ENCODE measurements around the gene TTLL5.
A peak's percentile ranks its signal among the peaks of the same experiment; 100 is the strongest.

TTLL5 gene

DNA sequence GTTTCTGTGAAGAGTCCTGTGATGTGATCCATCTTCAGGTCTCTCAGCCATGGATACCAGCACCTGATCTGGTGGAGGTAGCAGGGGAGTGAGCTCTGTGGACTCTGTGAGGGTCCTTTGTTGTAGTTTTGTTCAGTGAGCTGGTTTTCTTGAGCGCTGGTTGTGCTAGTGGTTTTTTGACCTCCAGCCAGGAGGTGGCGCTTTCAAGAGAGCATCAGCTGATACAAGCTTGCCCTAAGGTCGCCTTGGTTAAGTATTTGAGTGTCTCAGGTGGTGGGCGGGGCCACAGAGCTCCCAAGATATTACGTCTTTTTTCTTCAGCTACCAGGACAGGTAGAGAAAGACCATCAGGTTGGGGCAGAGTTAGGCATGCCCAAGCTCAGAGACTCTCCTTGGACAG, 139.7 kb downstream of the TTLL5 start:
- H3K9me3 ChIP-seq (ENCODE audit: control insufficient read depth, low read length): no peaks in the 10 kb centered on the region
- peak overlapping the region in 1 of 2 experiments; percentile 8 for H3K4me3 ChIP-seq (ENCODE audit: insufficient read depth in 1 of 2, low read depth in 1 of 2, low read length in 2 of 2)
- H3K9ac ChIP-seq (ENCODE audit: low read length): no peak overlapping the region
- H3K18ac ChIP-seq (ENCODE audit: low read depth in 1 of 2, low read length in 2 of 2): no peak overlapping the region
- no peak overlapping the region for H3K4ac ChIP-seq (ENCODE audit: low read depth in 1 of 2, low read length in 2 of 2)
- no peak for DNase-seq
- peaks cover 5% of the 10 kb centered on the region for H3K4me1 ChIP-seq (ENCODE audit: control insufficient read depth, insufficient read depth, low read depth, low read length)
- no peak overlapping the region for H2BK12ac ChIP-seq (ENCODE audit: low read length in 2 of 2)
- no peak overlapping the region for H2BK120ac ChIP-seq (ENCODE audit: low read depth, low read length)
- 97% methylated on average over 5 of the region's 5 CpGs for WGBS
- H3K79me1 ChIP-seq (replicated peaks; ENCODE audit: low read length, poor library complexity, severe bottlenecking): peaks cover 4% of the 10 kb centered on the region
- H3K14ac ChIP-seq (ENCODE audit: low read length in 2 of 2): no peak overlapping the region
- no peak overlapping the region for H3K27ac ChIP-seq (ENCODE audit: low read length, poor library complexity, severe bottlenecking)
- no peak overlapping the region for H3K4me2 ChIP-seq (ENCODE audit: low read length, poor library complexity, severe bottlenecking)
- peaks cover 8 to 9% of the 10 kb centered on the region in 2 experiments for H3K36me3 ChIP-seq (ENCODE audit: control insufficient read depth in 1 of 2, insufficient read depth in 2 of 2, low read depth in 1 of 2, low read length in 2 of 2)
- H3K27me3 ChIP-seq (ENCODE audit: control insufficient read depth in 1 of 2, insufficient read depth in 1 of 2, low read length in 2 of 2): no peaks in the 10 kb centered on the region
- H2AK5ac ChIP-seq (ENCODE audit: low read length, severe bottlenecking): no peak overlapping the region
- no peak overlapping the region for H2AFZ ChIP-seq (ENCODE audit: low read depth, low read length)
- H2BK5ac ChIP-seq (ENCODE audit: low read depth, low read length, poor library complexity, severe bottlenecking): no peak overlapping the region
- H3K23ac ChIP-seq (ENCODE audit: low read length in 2 of 2): no peak overlapping the region
- no peak overlapping the region for H4K91ac ChIP-seq (ENCODE audit: low read length)
- no peak overlapping the region for H4K8ac ChIP-seq (ENCODE audit: low read length)
- no peak overlapping the region for H2BK15ac ChIP-seq (ENCODE audit: low read depth, poor library complexity, severe bottlenecking)

DNA sequence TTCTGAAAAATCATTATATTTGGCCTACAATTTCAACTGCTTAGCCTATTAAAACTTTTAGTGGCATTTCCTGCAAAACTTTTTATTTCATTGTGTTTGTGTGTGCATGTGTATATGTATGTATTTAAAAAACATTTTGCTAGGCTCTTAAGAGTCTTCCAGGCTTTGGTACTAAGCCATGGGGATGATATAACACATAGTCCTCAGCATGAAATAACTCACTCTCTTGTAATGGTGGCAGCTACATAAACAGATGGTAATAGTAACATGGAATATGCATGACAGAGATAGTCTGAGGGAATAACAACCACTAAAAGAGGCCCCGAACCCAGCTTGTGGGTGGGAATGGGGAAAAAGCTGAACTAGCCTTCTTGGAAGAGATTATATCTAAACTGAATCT, 141.4 kb downstream of the TTLL5 start:
- H2BK120ac ChIP-seq (ENCODE audit: low read depth, low read length): no peak overlapping the region
- H2BK5ac ChIP-seq (ENCODE audit: low read depth, low read length, poor library complexity, severe bottlenecking): no peak overlapping the region
- peaks cover 5% of the 10 kb centered on the region for H3K4me1 ChIP-seq (ENCODE audit: control insufficient read depth, insufficient read depth, low read depth, low read length)
- H3K9ac ChIP-seq (ENCODE audit: low read length): no peak overlapping the region
- H4K91ac ChIP-seq (ENCODE audit: low read length): no peak overlapping the region
- H3K4me3 ChIP-seq (ENCODE audit: insufficient read depth in 1 of 2, low read depth in 1 of 2, low read length in 2 of 2): no peak overlapping the region
- no peak overlapping the region for H2AFZ ChIP-seq (ENCODE audit: low read depth, low read length)
- no peak overlapping the region for H3K27ac ChIP-seq (ENCODE audit: low read length, poor library complexity, severe bottlenecking)
- H3K18ac ChIP-seq (ENCODE audit: low read depth in 1 of 2, low read length in 2 of 2): no peak overlapping the region
- H3K4me2 ChIP-seq (ENCODE audit: low read length, poor library complexity, severe bottlenecking): no peak overlapping the region
- H3K14ac ChIP-seq (ENCODE audit: low read length in 2 of 2): no peak overlapping the region
- H2BK12ac ChIP-seq (ENCODE audit: low read length in 2 of 2): no peak overlapping the region
- H4K8ac ChIP-seq (ENCODE audit: low read length): no peak overlapping the region
- H2AK5ac ChIP-seq (ENCODE audit: low read length, severe bottlenecking): no peak overlapping the region
- no peak overlapping the region for H3K23ac ChIP-seq (ENCODE audit: low read length in 2 of 2)
- H2BK15ac ChIP-seq (ENCODE audit: low read depth, poor library complexity, severe bottlenecking): no peak overlapping the region
- WGBS: 90% methylated on average over 1 of the region's 1 CpG
- H3K27me3 ChIP-seq (ENCODE audit: control insufficient read depth in 1 of 2, insufficient read depth in 1 of 2, low read length in 2 of 2): no peaks in the 10 kb centered on the region
- H3K9me3 ChIP-seq (ENCODE audit: control insufficient read depth, low read length): no peaks in the 10 kb centered on the region
- no peak for DNase-seq
- peaks cover 4% of the 10 kb centered on the region for H3K79me1 ChIP-seq (replicated peaks; ENCODE audit: low read length, poor library complexity, severe bottlenecking)
- peaks cover 9 to 11% of the 10 kb centered on the region in 2 experiments for H3K36me3 ChIP-seq (ENCODE audit: control insufficient read depth in 1 of 2, insufficient read depth in 2 of 2, low read depth in 1 of 2, low read length in 2 of 2)
- H3K4ac ChIP-seq (ENCODE audit: low read depth in 1 of 2, low read length in 2 of 2): no peak overlapping the region

DNA sequence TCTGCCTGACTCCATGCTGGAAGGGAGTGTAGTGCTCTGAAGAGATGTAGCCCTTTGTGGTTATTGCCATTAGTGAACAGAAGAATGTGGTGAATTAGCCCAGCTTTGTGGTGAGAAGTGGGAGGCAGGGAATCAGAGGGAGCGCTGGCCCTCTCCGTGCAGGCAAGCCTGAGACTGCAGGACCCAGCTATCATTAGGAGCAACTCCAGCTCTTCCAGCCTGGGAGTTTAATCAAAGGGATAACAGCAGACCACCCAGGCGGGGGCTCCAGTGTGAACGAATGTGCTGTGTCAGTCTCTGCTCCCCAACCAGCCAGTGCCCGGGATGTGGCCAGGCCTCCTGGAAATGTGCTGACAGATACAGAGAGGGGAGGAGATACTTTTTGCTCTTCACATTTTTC, 142.7 kb downstream of the TTLL5 start:
- Histone ChIP-seq H4K8ac (ENCODE audit: low read length) (no peak overlapping the region), H3K9ac (ENCODE audit: low read length) (no peak overlapping the region), H3K79me1 (replicated peaks; ENCODE audit: low read length, poor library complexity, severe bottlenecking) (peaks cover 4% of the 10 kb centered on the region), H3K4me3 (ENCODE audit: insufficient read depth in 1 of 2, low read depth in 1 of 2, low read length in 2 of 2) (no peak overlapping the region), H3K4me2 (ENCODE audit: low read length, poor library complexity, severe bottlenecking) (no peak overlapping the region), H2BK120ac (ENCODE audit: low read depth, low read length) (no peak overlapping the region), H3K9me3 (ENCODE audit: control insufficient read depth, low read length) (no peaks in the 10 kb centered on the region), H2BK15ac (ENCODE audit: low read depth, poor library complexity, severe bottlenecking) (no peak overlapping the region), H2BK5ac (ENCODE audit: low read depth, low read length, poor library complexity, severe bottlenecking) (no peak overlapping the region), H3K27me3 (ENCODE audit: control insufficient read depth in 1 of 2, insufficient read depth in 1 of 2, low read length in 2 of 2) (no peaks in the 10 kb centered on the region), H3K14ac (ENCODE audit: low read length in 2 of 2) (no peak overlapping the region), H2AFZ (ENCODE audit: low read depth, low read length) (no peak overlapping the region), H2AK5ac (ENCODE audit: low read length, severe bottlenecking) (no peak overlapping the region), H3K27ac (ENCODE audit: low read length, poor library complexity, severe bottlenecking) (peak overlapping the region; percentile 13), H3K18ac (ENCODE audit: low read depth in 1 of 2, low read length in 2 of 2) (no peak overlapping the region), H4K91ac (ENCODE audit: low read length) (no peak overlapping the region), H3K36me3 (ENCODE audit: control insufficient read depth in 1 of 2, insufficient read depth in 2 of 2, low read depth in 1 of 2, low read length in 2 of 2) (peaks cover 9 to 11% of the 10 kb centered on the region in 2 experiments), H3K4ac (ENCODE audit: low read depth in 1 of 2, low read length in 2 of 2) (no peak overlapping the region), H2BK12ac (ENCODE audit: low read length in 2 of 2) (no peak overlapping the region), H3K23ac (ENCODE audit: low read length in 2 of 2) (no peak overlapping the region), H3K4me1 (ENCODE audit: control insufficient read depth, insufficient read depth, low read depth, low read length) (peaks cover 5% of the 10 kb centered on the region)
- 58% methylated on average over 4 of the region's 5 CpGs for WGBS
- no peak for DNase-seq

DNA sequence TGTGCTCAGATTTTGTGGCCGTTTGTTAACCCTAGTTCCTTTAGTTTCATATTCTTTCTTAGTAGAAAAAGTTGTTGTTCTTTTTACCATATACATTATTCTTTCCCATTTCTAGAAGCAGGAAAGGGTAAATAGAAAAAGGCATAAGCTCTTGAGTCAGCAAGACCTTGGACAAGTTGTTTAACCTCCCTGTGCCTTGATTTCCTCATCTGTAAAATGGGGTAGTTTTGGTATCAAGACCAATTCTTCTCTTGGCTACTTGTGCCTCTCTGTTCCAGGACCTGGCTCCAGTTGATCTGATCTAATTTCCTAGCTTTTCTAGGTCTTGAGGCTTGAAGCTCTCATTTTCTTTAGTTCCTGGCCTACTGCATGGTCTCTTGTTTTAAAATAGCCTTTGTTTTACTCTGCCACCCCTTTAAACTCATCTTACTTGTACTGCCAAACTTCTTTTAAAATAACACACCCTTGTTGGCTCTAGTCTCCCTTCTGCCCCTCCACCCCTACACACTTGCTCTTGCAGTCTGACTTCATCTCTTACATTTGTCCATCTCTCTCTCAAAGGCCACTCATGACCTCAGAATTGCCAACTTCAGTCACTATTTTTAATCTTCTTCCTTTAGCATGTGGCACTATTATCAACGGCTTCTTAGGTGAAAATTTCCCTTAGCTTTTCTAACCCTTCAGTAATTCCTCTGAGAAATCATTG, 143.7 kb downstream of the TTLL5 start:
- Histone ChIP-seq H2BK15ac (ENCODE audit: low read depth, poor library complexity, severe bottlenecking) (no peak overlapping the region), H3K27ac (ENCODE audit: low read length, poor library complexity, severe bottlenecking) (no peak overlapping the region), H2AK5ac (ENCODE audit: low read length, severe bottlenecking) (no peak overlapping the region), H4K8ac (ENCODE audit: low read length) (no peak overlapping the region), H3K18ac (ENCODE audit: low read depth in 1 of 2, low read length in 2 of 2) (no peak overlapping the region), H2AFZ (ENCODE audit: low read depth, low read length) (no peak overlapping the region), H3K9me3 (ENCODE audit: control insufficient read depth, low read length) (no peaks in the 10 kb centered on the region), H3K9ac (ENCODE audit: low read length) (no peak overlapping the region), H3K4ac (ENCODE audit: low read depth in 1 of 2, low read length in 2 of 2) (no peak overlapping the region), H3K27me3 (ENCODE audit: control insufficient read depth in 1 of 2, insufficient read depth in 1 of 2, low read length in 2 of 2) (no peaks in the 10 kb centered on the region), H4K91ac (ENCODE audit: low read length) (no peak overlapping the region), H3K4me2 (ENCODE audit: low read length, poor library complexity, severe bottlenecking) (no peak overlapping the region), H3K4me1 (ENCODE audit: control insufficient read depth, insufficient read depth, low read depth, low read length) (peaks cover 5% of the 10 kb centered on the region), H3K23ac (ENCODE audit: low read length in 2 of 2) (no peak overlapping the region), H2BK12ac (ENCODE audit: low read length in 2 of 2) (no peak overlapping the region), H3K14ac (ENCODE audit: low read length in 2 of 2) (no peak overlapping the region), H3K36me3 (ENCODE audit: control insufficient read depth in 1 of 2, insufficient read depth in 2 of 2, low read depth in 1 of 2, low read length in 2 of 2) (peaks cover 9 to 11% of the 10 kb centered on the region in 2 experiments), H3K4me3 (ENCODE audit: insufficient read depth in 1 of 2, low read depth in 1 of 2, low read length in 2 of 2) (no peak overlapping the region), H2BK120ac (ENCODE audit: low read depth, low read length) (no peak overlapping the region), H2BK5ac (ENCODE audit: low read depth, low read length, poor library complexity, severe bottlenecking) (no peak overlapping the region), H3K79me1 (replicated peaks; ENCODE audit: low read length, poor library complexity, severe bottlenecking) (peaks cover 4% of the 10 kb centered on the region)
- 100% methylated on average over 1 of the region's 2 CpGs for WGBS
- no peak for DNase-seq
